ENCODE data around the gene MADD.

MADD gene

DNA sequence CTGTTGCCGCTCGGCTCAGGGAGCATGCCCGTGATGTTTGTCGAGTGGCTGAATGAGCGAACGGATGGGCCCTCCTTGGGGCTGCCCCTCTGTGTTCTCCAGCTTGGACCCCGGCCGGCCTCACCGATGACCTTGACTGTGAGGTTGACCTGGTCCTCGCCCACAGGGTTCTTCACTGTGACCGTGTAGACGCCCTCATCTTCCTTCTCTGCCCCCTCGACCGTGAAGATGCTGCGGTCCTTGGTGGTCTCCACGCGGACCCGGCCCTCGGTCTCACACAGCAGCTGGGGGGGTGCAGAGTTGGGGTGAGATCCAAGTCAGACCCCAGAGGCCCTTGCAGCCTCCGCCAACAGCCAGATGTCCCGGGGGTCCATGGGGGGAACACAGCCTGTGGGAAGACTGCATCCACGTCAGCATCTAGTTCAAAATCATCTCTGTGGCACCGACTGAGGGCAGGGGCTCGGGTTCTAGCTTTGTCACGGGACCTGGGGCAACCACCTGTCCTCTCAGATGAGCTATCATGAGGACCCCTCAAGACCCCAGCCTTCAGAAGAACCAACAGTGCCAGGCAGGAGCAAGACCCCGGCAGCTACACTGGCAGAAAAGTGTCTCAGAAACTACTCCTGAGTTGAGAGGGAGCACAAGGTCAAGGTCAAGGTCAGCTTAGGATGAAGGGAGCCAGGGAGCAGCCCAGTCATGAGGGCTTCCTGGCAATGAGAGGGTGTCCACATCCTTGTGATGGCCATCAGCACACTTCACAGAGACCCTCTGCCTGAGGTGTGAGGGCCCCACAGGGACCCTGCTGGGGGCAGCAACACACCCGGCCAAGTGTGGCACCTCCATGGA, 68.7 kb downstream of the MADD start:
- no peak for DNase-seq (ENCODE audit: low read depth)
- H3K4me3 ChIP-seq (ENCODE audit: control insufficient read depth, low read depth, low read length): no peak overlapping the region
- TF ChIP-seq, protein P1, sequence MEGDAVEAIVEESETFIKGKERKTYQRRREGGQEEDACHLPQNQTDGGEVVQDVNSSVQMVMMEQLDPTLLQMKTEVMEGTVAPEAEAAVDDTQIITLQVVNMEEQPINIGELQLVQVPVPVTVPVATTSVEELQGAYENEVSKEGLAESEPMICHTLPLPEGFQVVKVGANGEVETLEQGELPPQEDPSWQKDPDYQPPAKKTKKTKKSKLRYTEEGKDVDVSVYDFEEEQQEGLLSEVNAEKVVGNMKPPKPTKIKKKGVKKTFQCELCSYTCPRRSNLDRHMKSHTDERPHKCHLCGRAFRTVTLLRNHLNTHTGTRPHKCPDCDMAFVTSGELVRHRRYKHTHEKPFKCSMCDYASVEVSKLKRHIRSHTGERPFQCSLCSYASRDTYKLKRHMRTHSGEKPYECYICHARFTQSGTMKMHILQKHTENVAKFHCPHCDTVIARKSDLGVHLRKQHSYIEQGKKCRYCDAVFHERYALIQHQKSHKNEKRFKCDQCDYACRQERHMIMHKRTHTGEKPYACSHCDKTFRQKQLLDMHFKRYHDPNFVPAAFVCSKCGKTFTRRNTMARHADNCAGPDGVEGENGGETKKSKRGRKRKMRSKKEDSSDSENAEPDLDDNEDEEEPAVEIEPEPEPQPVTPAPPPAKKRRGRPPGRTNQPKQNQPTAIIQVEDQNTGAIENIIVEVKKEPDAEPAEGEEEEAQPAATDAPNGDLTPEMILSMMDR (IDR thresholded peaks at IDR 0.05; ENCODE audit: control insufficient read depth, insufficient read depth, low read depth, low read length, missing control alignments): no peak

DNA sequence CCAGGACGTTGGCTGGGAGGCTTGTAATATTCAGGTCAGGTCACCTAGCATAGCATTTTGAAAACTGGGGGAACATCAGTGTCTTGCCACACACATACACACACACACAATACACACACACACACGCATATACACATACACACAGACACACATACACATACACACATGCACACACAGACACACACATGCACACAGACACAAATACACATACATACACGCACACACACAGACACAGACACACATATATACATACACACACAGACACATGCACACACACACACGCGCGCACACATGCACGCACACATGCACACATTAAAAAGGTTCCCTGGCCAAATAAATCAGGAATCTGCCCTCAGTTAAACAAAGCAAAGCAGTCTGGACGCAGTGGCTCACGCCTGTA, 70.1 kb downstream of the MADD start:
- TF ChIP-seq, protein P1 (IDR thresholded peaks at IDR 0.05; ENCODE audit: control insufficient read depth, insufficient read depth, low read depth, low read length, missing control alignments): no peak
- no peak for DNase-seq (ENCODE audit: low read depth)
- H3K4me3 ChIP-seq (ENCODE audit: control insufficient read depth, low read depth, low read length): no peak overlapping the region

DNA sequence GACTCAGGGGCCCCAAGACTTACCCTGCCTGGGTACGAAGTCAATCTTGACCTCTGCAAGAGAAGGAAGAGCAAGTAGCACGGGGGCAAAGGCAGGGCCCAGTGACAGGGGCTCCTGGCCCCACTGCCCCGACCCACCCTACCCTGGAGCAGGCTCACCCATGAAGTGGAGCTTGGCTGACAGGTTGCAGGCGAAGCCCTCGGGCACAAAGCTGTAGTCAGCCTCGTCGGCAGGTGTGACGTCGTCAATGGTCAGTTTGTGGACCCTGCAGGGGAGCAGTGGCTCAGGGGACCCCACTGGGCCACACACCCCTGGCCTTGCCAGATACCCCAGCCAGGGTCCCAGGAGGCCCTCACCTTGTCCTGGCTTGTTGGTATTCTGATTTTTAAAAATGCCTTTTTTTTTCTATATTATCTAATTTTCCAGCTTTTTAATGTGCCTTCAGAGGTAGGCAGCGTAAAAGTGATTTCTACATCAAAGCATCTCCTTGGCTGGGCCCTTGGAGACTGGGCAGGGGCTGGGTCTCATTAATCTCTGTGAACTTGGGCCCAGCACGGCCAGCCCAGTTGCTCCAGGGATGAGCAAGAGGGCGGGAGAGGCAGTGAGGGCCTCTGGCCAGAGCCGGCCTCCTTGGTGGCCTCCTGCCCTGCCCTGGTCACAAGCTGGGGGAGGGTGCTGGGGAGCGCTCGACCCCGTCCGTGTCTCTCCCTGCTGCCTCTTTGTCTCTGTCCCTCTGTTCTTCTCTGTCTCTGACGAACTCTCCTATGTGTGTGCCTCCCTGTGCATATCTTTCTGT, 71.2 kb downstream of the MADD start:
- no peak overlapping the region for H3K4me3 ChIP-seq (ENCODE audit: control insufficient read depth, low read depth, low read length)
- DNase-seq (ENCODE audit: low read depth): no peak
- TF ChIP-seq, protein P1 (IDR thresholded peaks at IDR 0.05; ENCODE audit: control insufficient read depth, insufficient read depth, low read depth, low read length, missing control alignments): no peak

DNA sequence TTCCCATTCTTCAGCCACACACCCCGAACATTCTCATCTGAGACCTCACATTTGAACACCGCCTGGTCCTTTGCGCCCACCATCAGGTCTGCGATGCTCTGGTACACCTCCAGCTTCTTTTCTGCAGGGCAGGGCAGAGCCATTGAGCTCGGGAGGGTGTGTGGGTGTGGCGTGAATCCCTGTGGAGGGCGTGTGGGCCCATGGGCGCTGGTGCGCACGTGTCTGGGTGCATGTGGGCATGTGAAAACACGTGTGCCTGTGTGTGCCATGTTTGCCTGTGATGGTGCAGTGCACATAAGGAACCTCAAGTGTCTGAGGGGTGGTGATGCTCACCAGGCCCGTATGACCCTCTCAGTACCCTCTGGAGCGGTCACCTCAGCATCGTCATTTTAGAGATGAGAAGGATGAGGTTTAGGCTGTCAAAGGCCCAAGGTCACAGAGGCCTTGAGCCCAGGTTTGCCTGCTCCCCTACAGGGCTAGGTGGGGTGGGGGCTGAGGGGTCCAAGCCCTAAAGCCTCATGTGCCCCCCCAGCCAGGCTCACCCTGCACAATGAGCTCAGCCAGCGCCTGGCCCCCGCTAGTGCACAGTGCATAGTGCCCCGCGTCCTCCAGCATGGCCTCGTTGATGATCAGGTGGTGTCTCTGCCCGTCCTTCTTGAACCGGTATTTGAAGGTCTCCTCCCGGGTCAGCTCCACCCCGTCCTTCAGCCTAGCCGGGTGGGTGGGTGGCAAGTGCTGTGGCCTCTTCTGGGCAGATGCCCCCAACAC, 72.3 kb downstream of the MADD start:
- TF ChIP-seq, protein P1 (IDR thresholded peaks at IDR 0.05; ENCODE audit: control insufficient read depth, insufficient read depth, low read depth, low read length, missing control alignments): no peak
- no peak overlapping the region for H3K4me3 ChIP-seq (ENCODE audit: control insufficient read depth, low read depth, low read length)
- no peak for DNase-seq (ENCODE audit: low read depth)

DNA sequence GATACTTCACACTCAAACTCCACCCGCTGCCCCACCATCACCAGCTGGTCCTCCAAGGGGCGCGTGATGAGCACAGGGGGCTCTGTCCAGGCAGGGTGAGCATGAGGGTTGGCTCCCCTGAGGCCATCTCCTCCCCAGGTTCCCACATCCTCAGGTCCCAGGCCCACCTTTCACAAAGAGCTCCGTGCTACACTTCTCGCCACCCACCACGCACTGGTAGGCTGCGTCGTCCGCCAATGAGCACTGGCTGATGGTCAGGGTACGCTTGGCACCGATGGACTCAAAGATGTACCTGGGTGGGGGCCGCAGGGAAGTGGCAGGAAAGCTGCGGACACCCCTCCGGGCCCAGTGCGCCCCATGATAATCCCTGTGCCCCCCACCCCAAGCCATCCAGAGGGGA, 72.9 kb downstream of the MADD start:
- TF ChIP-seq, protein P1 (IDR thresholded peaks at IDR 0.05; ENCODE audit: control insufficient read depth, insufficient read depth, low read depth, low read length, missing control alignments): no peak
- no peak for DNase-seq (ENCODE audit: low read depth)
- H3K4me3 ChIP-seq (ENCODE audit: control insufficient read depth, low read depth, low read length): no peak overlapping the region

DNA sequence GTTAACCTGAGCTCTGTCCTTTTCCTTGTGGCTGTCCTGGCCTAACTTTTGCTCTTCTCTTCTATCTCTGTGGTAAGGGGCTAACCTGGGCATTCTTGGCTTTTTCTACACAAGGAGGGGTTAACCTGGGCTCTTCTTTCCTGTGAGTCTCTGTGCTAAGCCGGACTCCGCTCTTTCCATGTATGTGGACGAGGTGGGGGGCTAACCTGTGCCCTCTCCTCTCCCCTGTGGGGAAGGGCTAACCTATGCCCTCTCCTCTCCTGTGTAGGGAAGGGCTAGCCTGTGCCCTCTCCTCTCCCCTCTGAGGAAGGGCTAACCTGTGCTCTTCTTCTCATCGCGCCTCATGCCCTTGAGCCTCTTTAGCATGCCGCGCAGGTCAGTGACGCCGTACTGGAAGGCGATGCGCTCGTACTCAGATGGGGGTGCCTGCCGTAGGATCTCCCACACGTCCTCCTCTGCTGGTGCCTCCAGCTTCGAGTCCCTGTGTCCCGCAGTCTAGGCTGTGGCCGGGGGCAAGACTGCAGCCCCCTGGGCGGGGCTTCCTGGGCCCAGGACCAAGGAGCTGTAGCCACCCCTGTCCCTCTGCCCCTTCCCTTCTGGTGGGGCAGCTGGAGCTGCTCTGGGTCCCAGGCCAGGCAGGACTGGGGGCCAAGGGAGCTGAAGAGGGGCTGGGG, 76.1 kb downstream of the MADD start:
- TF ChIP-seq, protein P1 (IDR thresholded peaks at IDR 0.05; ENCODE audit: control insufficient read depth, insufficient read depth, low read depth, low read length, missing control alignments): no peak
- DNase-seq (ENCODE audit: low read depth): no peak
- H3K4me3 ChIP-seq (ENCODE audit: control insufficient read depth, low read depth, low read length): no peak overlapping the region
